Esophagus mucosa (tissue), 1 donor: ENCODE results near the gene BOD1L1. TPM values are rescaled to one million over a fixed set of nuclear protein-coding genes. Genes with fewer than 3 reads are reported as not detected.

ENCODE experiments used
- ATAC-seq: fragments of 200-7000 bp; cut with Tn5 transposase; one replicate; pipeline ENCODE4 v1.9.1; 2020
- total RNA-seq: library from RNA; stranded (reverse); gene quantifications from one replicate; pipeline ENCODE4 v1.2.4, GENCODE V29; 2023
- donor health status: DM: yes; HTN: yes; CAD: no.

Gene BOD1L1
- total RNA-seq, 1 donor from 2014 or later, result 17.3 TPM

DNA sequence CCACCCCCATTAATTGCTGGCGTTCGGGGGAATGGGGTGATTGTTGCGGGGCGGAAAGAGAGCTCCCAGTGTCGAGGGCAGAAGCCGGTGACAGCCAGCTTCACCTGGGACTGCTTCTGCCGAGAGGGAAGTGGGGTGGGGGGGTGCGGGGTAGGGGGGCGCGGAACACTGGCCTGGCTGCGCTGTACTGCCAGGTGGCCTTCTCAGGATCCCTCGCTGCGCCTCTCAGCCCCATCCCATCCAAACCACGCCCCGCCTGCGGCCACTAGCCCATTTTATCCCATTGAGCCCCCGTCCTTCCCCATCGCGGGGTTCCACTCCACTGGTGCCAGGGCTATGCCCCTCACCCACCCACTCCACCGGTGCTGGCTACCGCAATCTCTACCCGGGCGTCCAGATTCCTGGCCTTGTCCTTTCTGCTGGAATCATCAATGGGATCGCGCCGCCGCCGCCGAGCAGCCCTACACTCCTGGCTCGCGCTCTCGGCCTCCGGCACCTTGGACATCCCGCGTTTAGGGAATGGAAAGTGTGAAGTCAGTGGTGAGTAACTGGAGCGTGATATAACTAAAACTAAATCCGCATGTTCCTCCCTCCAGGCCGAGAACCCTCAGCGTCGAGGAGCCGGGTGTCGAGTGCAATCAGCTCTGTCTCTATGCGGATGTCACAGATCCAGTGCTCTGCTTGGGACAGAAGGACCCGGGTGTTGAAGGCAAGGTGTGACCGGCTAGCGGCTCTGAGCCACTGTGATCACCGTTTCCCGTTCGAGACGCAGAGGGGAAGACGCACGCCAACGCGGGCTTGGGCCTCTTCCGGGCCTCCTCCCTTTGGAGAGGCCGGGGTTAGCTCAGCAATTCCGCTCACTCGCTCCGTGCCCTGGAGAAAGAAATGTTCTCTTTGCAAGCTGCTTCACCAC lies 103.7 kb downstream of the BOD1L1 start:
- ATAC-seq, result no peak

DNA sequence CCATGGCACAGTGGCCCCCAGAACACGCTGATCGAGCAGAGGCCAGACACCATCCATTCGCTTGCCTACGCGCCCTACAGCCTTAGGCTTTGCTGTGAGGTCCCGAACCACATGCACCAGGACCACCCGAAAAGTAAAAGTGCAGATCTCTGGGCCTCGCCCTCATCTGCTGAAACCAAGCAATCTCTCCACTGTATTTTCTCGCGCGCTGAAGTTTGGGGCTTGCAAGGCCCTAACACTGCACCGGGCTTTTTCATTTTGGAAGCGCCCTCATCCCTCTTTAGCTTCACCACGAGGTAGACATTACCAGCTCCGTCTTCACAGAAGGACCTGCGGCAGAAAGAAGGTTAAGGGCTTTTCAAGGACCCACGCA lies 104.4 kb downstream of the BOD1L1 start:
- ATAC-seq, result no peak

DNA sequence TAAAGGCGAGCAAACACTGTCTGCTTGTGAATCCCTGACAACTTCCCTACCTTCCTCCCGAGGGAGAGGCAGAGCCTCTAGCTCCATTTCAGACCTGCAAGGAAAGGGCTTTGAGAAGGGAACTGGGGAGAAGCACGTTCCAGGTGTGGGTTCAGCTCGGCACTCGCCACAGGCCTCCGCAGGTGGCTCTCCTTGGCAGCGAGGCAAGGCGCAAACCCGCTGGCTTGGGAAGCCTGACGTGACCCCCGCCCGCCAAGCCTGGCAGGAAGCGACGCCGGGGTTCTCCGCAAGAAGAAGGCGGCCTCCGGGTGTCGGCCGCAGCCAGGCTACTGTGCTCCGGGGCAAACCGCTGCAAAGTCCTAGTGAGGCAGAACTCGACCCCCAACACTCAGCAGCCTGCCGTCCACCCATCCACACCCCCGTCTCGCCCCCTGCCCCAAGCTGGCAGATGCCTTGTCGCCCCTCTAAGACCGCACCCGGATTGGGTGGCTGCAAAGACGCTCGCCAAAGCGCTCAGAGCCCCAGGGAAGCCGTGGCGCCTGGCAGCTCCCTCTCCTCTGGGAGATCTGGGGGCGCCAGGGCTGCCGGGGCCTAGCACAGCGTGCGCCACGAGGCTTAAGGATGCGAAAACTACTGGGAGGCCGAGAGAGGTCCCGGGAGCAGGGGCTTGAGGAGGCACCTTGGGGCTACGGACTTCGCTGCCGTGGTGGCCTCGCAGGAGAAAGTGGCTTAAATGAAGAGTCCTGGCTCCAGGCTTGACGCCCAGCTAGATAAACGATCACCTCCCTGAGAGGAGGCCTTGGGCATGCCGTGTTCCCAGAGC lies 105.0 kb downstream of the BOD1L1 start:
- ATAC-seq, result no peak

DNA sequence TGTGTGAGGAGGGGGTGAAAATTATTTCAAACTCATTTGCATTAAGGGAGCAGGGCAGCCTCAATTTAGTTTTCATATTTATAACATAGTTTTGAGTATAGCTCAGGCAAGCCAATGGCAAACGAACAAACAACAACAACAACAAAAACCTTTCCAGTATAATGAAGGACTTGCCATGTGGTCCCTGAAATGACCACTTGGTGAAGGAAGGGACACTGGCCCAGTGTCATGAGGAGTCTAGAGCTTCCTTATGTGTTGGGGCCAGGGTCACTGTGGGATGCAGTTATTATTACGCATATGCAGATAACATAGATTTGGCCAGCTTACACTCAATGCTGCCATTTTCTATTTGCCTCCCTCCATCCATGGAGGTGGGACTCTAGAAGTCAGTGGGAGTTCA lies 106.5 kb downstream of the BOD1L1 start:
- no peak for ATAC-seq

Other genes starting within 250 kb of the BOD1L1 start
- 8.1 TPM for gene RAB28, start 143.4 kb downstream of the BOD1L1 start, total RNA-seq
- gene NKX3-2, start 83.2 kb downstream of the BOD1L1 start, total RNA-seq, result not detected